B cell (primary cell): ENCODE measurements around the gene FKBP11. TPM values are rescaled to one million over a fixed set of nuclear protein-coding genes. Genes with fewer than 3 reads are reported as not detected.

Experiments
- ATAC-seq: fragments of 200-7000 bp; cut with Tn5 transposase; one replicate; pipeline ENCODE4 v1.10.0; 2021; ENCODE audit warnings: low read depth, mild to moderate bottlenecking, moderate number of reproducible peaks, moderate library complexity
- CTCF ChIA-PET: fragments of 350-600 bp; sonication (Branson Sonifier 250); formaldehyde crosslinking; loops from one replicate; lab custom pipeline; 2021; ENCODE audit warnings: antibody characterized with exemption, inconsistent platforms; lab: Charles Lee
- POLR2A ChIA-PET: fragments of 350-600 bp; sonication (Branson Sonifier 250); formaldehyde crosslinking; loops from one replicate; lab custom pipeline; 2021; ENCODE audit warnings: antibody characterized with exemption; lab: Charles Lee
- DNase-seq: peaks from one replicate; pipeline ENCODE4 v3.0.0; 2013
- H2AFZ ChIP-seq: 2 replicates; pipeline ENCODE4 v1.6.1; 2012; ENCODE audit warnings: mild to moderate bottlenecking, low read depth, low read length; ENCODE audit not compliant: insufficient read depth, poor library complexity, severe bottlenecking
- H3K27ac ChIP-seq, 2 donors: 1 replicate in 1 of 2; 2 replicates in 1 of 2; pipeline ENCODE4 v1.5.1; 2012 to 2013; ENCODE audit warnings: low read length in 2 of 2, mild to moderate bottlenecking in 2 of 2, moderate library complexity in 1 of 2
- H3K27me3 ChIP-seq, 4 experiments: fragments of 200-600 bp in 1 of 4; sonication (generic) in 1 of 4; replicated peaks in 1 of 4; 1 replicate in 2 of 4; 2 replicates in 2 of 4; pipeline versions ENCODE4 v1.6.1 to v1.7.0; 2013 to 2016; ENCODE audit warnings: low read length in 3 of 4, mild to moderate bottlenecking in 2 of 4, mixed read lengths in 1 of 4, moderate library complexity in 1 of 4; ENCODE audit not compliant: insufficient read depth in 4 of 4, control insufficient read depth in 3 of 4; ENCODE audit errors: control extremely low read depth in 1 of 4
- H3K36me3 ChIP-seq, 2 experiments: replicated peaks in 1 of 2; 1 replicate in 1 of 2; 2 replicates in 1 of 2; pipeline versions ENCODE4 v1.6.1 to v1.7.1; 2013; ENCODE audit warnings: low read length in 1 of 2; ENCODE audit not compliant: insufficient read depth in 2 of 2, control insufficient read depth in 1 of 2; ENCODE audit errors: control extremely low read depth in 1 of 2, extremely low read depth in 1 of 2
- H3K4me1 ChIP-seq, 2 donors: fragments of 200-600 bp in 1 of 2; sonication (generic) in 1 of 2; 1 replicate in 1 of 2; 2 replicates in 1 of 2; pipeline versions ENCODE4 v1.5.1 to v1.6.1; 2013 to 2017; ENCODE audit warnings: low read length in 2 of 2; ENCODE audit not compliant: control insufficient read depth in 2 of 2, insufficient read depth in 2 of 2
- H3K4me2 ChIP-seq: replicated peaks from 2 replicates; pipeline ENCODE3; 2012; ENCODE audit warnings: mild to moderate bottlenecking, low read depth, low read length; ENCODE audit not compliant: poor library complexity, severe bottlenecking
- H3K4me3 ChIP-seq, 5 experiments: fragments of 200-600 bp in 1 of 5; sonication (generic) in 1 of 5; 1 replicate in 3 of 5; 2 replicates in 2 of 5; pipeline versions ENCODE4 v1.5.1 to v1.7.0; 2011 to 2016; ENCODE audit warnings: low read length in 4 of 5, mild to moderate bottlenecking in 4 of 5, low read depth in 2 of 5, control low read depth in 1 of 5, moderate library complexity in 1 of 5; ENCODE audit not compliant: insufficient read depth in 1 of 5; ENCODE audit errors: control extremely low read depth in 1 of 5, extremely low read depth in 1 of 5
- H3K79me2 ChIP-seq: fragments of 200-600 bp; sonication (generic); one replicate; pipeline ENCODE4 v1.6.0; 2016; ENCODE audit warnings: low read length; ENCODE audit not compliant: control insufficient read depth, insufficient read depth
- H3K9ac ChIP-seq: fragments of 200-600 bp; sonication (generic); 2 replicates; pipeline ENCODE4 v1.6.1; 2017; ENCODE audit warnings: mild to moderate bottlenecking, low read length, moderate library complexity
- H3K9me3 ChIP-seq, 3 donors: one replicate each; pipeline versions ENCODE4 v1.6.1 to v1.7.1; 2013; ENCODE audit warnings: low read length in 2 of 3; ENCODE audit not compliant: control insufficient read depth in 2 of 3, insufficient read depth in 1 of 3; ENCODE audit errors: control extremely low read depth in 1 of 3
- H4K20me1 ChIP-seq: 2 replicates; pipeline ENCODE4 v1.6.0; 2012; ENCODE audit warnings: mild to moderate bottlenecking, low read length; ENCODE audit not compliant: insufficient read depth, control insufficient read depth, poor library complexity, severe bottlenecking
- H3K27ac Mint-ChIP-seq: one replicate; pipeline ENCODE4 v1.8.0; 2021; ENCODE audit warnings: mixed read lengths
- H3K27me3 Mint-ChIP-seq: one replicate; pipeline ENCODE4 v1.8.0; 2021; ENCODE audit warnings: mixed read lengths
- H3K4me1 Mint-ChIP-seq: one replicate; pipeline ENCODE4 v1.8.0; 2021; ENCODE audit warnings: mixed read lengths
- H3K4me3 Mint-ChIP-seq: one replicate; pipeline ENCODE4 v1.8.0; 2021; ENCODE audit warnings: mixed read lengths
- H3K9me3 Mint-ChIP-seq: one replicate; pipeline ENCODE4 v1.8.0; 2022; ENCODE audit warnings: mixed read lengths; ENCODE audit not compliant: insufficient read depth
- CTCF ChIP-seq: fragments of 200-600 bp; IDR thresholded peaks from one replicate; pipeline ENCODE4 v1.8.0; 2022; ENCODE audit warnings: antibody characterized with exemption, mild to moderate bottlenecking
- EZH2 ChIP-seq: IDR thresholded peaks from 2 replicates; pipeline ENCODE4 v1.6.1; 2012; ENCODE audit warnings: borderline replicate concordance, low read depth, mild to moderate bottlenecking, moderate library complexity, low read length; ENCODE audit not compliant: insufficient read depth, poor library complexity, severe bottlenecking
- WGBS: methylation state at CpG from one replicate; pipeline ENCODE4 v1.1.5; 2013; ENCODE audit warnings: missing lambda C conversion rate; ENCODE audit not compliant: insufficient coverage; 5-methylcytosine and 5-hydroxymethylcytosine counted together
- intact Hi-C: fragments of 100-400 bp; cut with micrococcal nuclease; formaldehyde crosslinking; loops from one replicate; pipeline ENCODE4 v1.10.0; 2022
- polyA plus RNA-seq: library from polyadenylated mRNA; depleted of rRNA; stranded (reverse); fragments of >200 nt; gene quantifications from 2 replicates; pipeline ENCODE4 v1.2.3, GENCODE V29; 2012
- total RNA-seq, 2 donors: library from RNA; stranded (reverse); fragments of 120-200 nt in 1 of 2; gene quantifications; 1 replicate in 1 of 2; 2 replicates in 1 of 2; pipeline versions ENCODE4 v1.2.3 to v1.2.4, GENCODE V29; 2013 to 2022

FKBP11 gene
- total and polyA plus RNA-seq, 2 donors (not counting 1 experiment from before 2014, with no cell fraction given): 26.7 to 52.5 TPM

GRCh38 chr12:48943221-48943620, 17.9 kb upstream of the FKBP11 start:
- POLR2A ChIA-PET: no interaction called here
- H3K36me3 ChIP-seq: peaks cover 12 to 19% of the 10 kb centered on the region in 2 experiments

GRCh38 chr12:48940181-48940580, 14.9 kb upstream of the FKBP11 start:
- DNase-seq: no peak
- Mint-ChIP-seq H3K9me3 (no peaks in the 10 kb centered on the region), H3K4me1 (peaks cover 37% of the 10 kb centered on the region), H3K4me3 (no peak overlapping the region), H3K27ac (peak overlapping the region; percentile 72), H3K27me3 (no peaks in the 10 kb centered on the region)
- POLR2A ChIA-PET: no interaction called here
- H3K9me3 ChIP-seq: no peaks in the 10 kb centered on the region
- intact Hi-C loops: no loop called here
- no peak for TF ChIP-seq EZH2
- no peak for TF ChIP-seq CTCF
- H4K20me1 ChIP-seq: peaks cover 7% of the 10 kb centered on the region
- H3K4me3 ChIP-seq: no peak overlapping the region
- H3K9ac ChIP-seq: no peak overlapping the region
- H3K36me3 ChIP-seq: peaks cover 13 to 40% of the 10 kb centered on the region in 2 experiments
- H3K4me2 ChIP-seq: no peak overlapping the region
- H3K79me2 ChIP-seq: peaks cover 15% of the 10 kb centered on the region
- CTCF ChIA-PET: interaction anchor here (0.8 to 8.5 kb wide), 9 partner anchors 9 to 88 kb away, joined by 3 to 104 read pairs (median 3); partner anchors contain the start of genes DDX23, FKBP11 and WNT1
- peak overlapping the region; percentile 14 to 59 for H3K27ac ChIP-seq
- no peaks in the 10 kb centered on the region for H3K27me3 ChIP-seq
- ATAC-seq: no peak
- H2AFZ ChIP-seq: no peak overlapping the region
- WGBS: 20% methylated on average over 1 of the region's 3 CpGs
- H3K4me1 ChIP-seq: peaks cover 16 to 34% of the 10 kb centered on the region in 2 donors

More at GRCh38 chr12:48943221-48943620, 17.9 kb upstream of the FKBP11 start:
- Mint-ChIP-seq H3K4me1 (peaks cover 31% of the 10 kb centered on the region), H3K9me3 (no peaks in the 10 kb centered on the region), H3K4me3 (no peak overlapping the region), H3K27me3 (no peaks in the 10 kb centered on the region), H3K27ac (no peak overlapping the region)
- H3K27me3 ChIP-seq: no peaks in the 10 kb centered on the region
- no peaks in the 10 kb centered on the region for H3K9me3 ChIP-seq
- WGBS: 100% methylated on average over 1 of the region's 4 CpGs
- H3K79me2 ChIP-seq: peaks cover 26% of the 10 kb centered on the region
- peaks cover 16 to 26% of the 10 kb centered on the region in 2 donors for H3K4me1 ChIP-seq
- peaks cover 20% of the 10 kb centered on the region for H4K20me1 ChIP-seq
- no peak overlapping the region for H3K4me2 ChIP-seq
- H3K4me3 ChIP-seq: no peak overlapping the region
- no peak overlapping the region for H2AFZ ChIP-seq
- ATAC-seq: no peak
- no peak for DNase-seq
- CTCF ChIA-PET: interaction anchor here (0.8 to 1.7 kb wide), 3 partner anchors 14 to 145 kb away, joined by 3 to 5 read pairs (median 3); partner anchors contain the start of gene ARF3
- intact Hi-C loops: no loop called here
- no peak overlapping the region for H3K27ac ChIP-seq
- no peak overlapping the region for H3K9ac ChIP-seq
- TF ChIP-seq CTCF: no peak
- TF ChIP-seq EZH2: no peak
